Peyer's patch (tissue), 4 donors: Measurements from ENCODE around the gene SLC16A9. TPM values are rescaled to one million over a fixed set of nuclear protein-coding genes. Genes with fewer than 3 reads are reported as not detected.
A peak's percentile ranks its signal among the peaks of the same experiment; 100 is the strongest.

ENCODE experiments used
- DNase-seq, 3 donors: peaks; one replicate each; pipeline ENCODE4 v3.0.0-alpha.2; 2017 to 2019
- H3K27ac ChIP-seq, 4 donors: fragments of 200-600 bp; sonication (generic); one replicate each; pipeline ENCODE4 v1.5.1; 2016 to 2019
- H3K27me3 ChIP-seq, 2 donors: fragments of 200-600 bp; sonication (generic); one replicate each; pipeline ENCODE4 v1.5.1; 2019
- H3K36me3 ChIP-seq, 3 donors: fragments of 200-600 bp; sonication (generic); one replicate each; pipeline ENCODE4 v1.5.1; 2016 to 2019
- H3K4me1 ChIP-seq, 4 donors: fragments of 200-600 bp; sonication (generic); one replicate each; pipeline ENCODE4 v1.5.1; 2016 to 2019
- H3K4me3 ChIP-seq, 4 donors: fragments of 200-600 bp; sonication (generic); 1 replicate in 3 of 4; 2 replicates in 1 of 4; pipeline ENCODE4 v1.5.1; 2016 to 2019; ENCODE audit warnings: mild to moderate bottlenecking in 1 of 4
- H3K9me3 ChIP-seq, 4 donors: fragments of 200-600 bp; sonication (generic); one replicate each; pipeline ENCODE4 v1.5.1; 2016 to 2019; ENCODE audit warnings: mild to moderate bottlenecking in 1 of 4
- POLR2A ChIP-seq, 2 donors: fragments of 450-650 bp; IDR thresholded peaks; one replicate each; pipeline ENCODE4 v1.5.1; 2017; ENCODE audit warnings: antibody characterized with exemption in 2 of 2, mild to moderate bottlenecking in 2 of 2, moderate library complexity in 2 of 2
- total RNA-seq, 4 donors: library from RNA; depleted of rRNA; stranded (reverse); fragments of >200 nt; gene quantifications; one replicate each; pipeline ENCODE4 v1.1.0, GENCODE V29; 2016
- TF ChIP-seq, protein P1 (sequence below), 6 experiments: fragments of 450-650 bp in 4 of 6; fragments of 200-600 bp in 2 of 6; sonication (generic) in 1 of 6; IDR thresholded peaks; one replicate each; pipeline ENCODE4 v1.5.1; 2017 to 2019; ENCODE audit warnings: antibody characterized with exemption in 6 of 6, mild to moderate bottlenecking in 3 of 6, moderate library complexity in 1 of 6

Gene SLC16A9
- total RNA-seq, 4 donors from 2014 or later: 1.5 to 4.0 (median 2.3) TPM; not detected in 1

DNA sequence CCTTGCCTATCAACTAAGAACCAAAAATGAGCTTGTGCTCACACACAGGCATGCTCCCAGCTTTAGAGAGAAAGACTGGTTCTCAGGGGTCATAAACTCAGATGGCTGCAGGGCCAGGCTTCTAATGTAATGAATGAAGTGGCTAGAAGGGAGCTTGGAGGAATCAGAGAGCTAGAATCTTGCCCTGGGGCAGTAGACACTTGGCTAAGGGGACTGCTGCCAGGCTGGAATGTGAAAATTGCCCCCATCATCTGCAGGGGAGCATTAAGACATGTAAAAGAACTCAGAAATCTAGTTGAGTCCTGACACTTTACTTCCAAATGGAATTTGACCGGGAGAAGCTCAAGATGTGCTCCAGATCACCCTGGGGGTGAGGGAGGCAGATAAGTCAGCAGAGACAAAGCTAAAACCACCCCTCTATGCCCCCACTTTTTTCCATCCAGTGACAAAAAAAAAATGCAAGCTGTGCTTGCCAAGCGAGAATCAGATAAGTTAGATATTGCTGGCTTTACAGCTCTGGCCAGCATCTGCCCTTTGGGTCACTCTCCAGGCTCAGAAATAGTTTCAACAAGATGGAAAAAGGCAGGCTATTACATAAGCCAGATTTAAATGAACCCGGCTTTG lies 2.3 kb upstream of the SLC16A9 start:
- no peaks in the 10 kb centered on the region for H3K27me3 ChIP-seq
- H3K4me1 ChIP-seq: peaks cover 0 to 16% (median 0%) of the 10 kb centered on the region in 4 donors
- no peak for DNase-seq
- H3K36me3 ChIP-seq: no peaks in the 10 kb centered on the region
- H3K27ac ChIP-seq: no peak overlapping the region
- TF ChIP-seq POLR2A (IDR thresholded peaks at IDR 0.05): no peak
- TF ChIP-seq, protein P1, sequence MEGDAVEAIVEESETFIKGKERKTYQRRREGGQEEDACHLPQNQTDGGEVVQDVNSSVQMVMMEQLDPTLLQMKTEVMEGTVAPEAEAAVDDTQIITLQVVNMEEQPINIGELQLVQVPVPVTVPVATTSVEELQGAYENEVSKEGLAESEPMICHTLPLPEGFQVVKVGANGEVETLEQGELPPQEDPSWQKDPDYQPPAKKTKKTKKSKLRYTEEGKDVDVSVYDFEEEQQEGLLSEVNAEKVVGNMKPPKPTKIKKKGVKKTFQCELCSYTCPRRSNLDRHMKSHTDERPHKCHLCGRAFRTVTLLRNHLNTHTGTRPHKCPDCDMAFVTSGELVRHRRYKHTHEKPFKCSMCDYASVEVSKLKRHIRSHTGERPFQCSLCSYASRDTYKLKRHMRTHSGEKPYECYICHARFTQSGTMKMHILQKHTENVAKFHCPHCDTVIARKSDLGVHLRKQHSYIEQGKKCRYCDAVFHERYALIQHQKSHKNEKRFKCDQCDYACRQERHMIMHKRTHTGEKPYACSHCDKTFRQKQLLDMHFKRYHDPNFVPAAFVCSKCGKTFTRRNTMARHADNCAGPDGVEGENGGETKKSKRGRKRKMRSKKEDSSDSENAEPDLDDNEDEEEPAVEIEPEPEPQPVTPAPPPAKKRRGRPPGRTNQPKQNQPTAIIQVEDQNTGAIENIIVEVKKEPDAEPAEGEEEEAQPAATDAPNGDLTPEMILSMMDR (IDR thresholded peaks at IDR 0.05): no peak
- no peak overlapping the region for H3K4me3 ChIP-seq
- H3K9me3 ChIP-seq: no peaks in the 10 kb centered on the region

DNA sequence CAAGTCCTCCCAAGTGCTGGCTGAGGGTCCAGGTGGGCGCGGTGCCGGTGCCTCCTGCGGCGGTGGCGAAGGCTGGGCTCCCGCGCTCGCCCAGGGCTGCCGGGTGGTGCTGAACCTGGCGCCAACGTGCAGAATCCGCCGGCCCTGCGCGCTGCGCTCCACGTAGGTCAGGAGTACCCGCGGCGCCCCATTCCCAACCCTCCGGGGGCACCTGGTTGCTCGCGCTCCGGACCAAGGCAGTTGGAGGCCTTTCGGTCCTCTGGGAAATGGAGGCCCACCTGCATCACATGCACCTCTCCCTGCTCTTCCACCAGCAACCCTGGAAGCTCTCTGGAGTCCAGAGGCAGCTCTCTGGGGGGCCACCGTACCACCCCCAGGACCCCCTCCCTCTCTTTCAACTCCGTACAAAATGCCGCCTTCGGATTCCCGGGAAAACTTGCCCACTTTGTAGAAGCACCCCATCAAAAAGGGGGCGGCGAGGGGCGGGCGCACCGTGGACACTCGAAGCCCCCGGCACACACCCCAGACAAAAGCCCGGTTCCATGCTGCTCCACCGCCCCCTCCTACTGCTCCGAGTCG lies 745 bp downstream of the SLC16A9 start:
- no peaks in the 10 kb centered on the region for H3K36me3 ChIP-seq
- peak overlapping the region; percentile 41 to 72 (median 57) for H3K4me3 ChIP-seq
- TF ChIP-seq, protein P1 (IDR thresholded peaks at IDR 0.05): no peak
- TF ChIP-seq POLR2A (IDR thresholded peaks at IDR 0.05): no peak
- DNase-seq: peak in 1 of 3 donors; percentile 59
- peaks cover 0 to 16% (median 0%) of the 10 kb centered on the region in 4 donors for H3K4me1 ChIP-seq
- H3K27me3 ChIP-seq: no peaks in the 10 kb centered on the region
- peak overlapping the region in 2 of 4 donors; percentile 17 to 19 for H3K27ac ChIP-seq
- no peaks in the 10 kb centered on the region for H3K9me3 ChIP-seq

DNA sequence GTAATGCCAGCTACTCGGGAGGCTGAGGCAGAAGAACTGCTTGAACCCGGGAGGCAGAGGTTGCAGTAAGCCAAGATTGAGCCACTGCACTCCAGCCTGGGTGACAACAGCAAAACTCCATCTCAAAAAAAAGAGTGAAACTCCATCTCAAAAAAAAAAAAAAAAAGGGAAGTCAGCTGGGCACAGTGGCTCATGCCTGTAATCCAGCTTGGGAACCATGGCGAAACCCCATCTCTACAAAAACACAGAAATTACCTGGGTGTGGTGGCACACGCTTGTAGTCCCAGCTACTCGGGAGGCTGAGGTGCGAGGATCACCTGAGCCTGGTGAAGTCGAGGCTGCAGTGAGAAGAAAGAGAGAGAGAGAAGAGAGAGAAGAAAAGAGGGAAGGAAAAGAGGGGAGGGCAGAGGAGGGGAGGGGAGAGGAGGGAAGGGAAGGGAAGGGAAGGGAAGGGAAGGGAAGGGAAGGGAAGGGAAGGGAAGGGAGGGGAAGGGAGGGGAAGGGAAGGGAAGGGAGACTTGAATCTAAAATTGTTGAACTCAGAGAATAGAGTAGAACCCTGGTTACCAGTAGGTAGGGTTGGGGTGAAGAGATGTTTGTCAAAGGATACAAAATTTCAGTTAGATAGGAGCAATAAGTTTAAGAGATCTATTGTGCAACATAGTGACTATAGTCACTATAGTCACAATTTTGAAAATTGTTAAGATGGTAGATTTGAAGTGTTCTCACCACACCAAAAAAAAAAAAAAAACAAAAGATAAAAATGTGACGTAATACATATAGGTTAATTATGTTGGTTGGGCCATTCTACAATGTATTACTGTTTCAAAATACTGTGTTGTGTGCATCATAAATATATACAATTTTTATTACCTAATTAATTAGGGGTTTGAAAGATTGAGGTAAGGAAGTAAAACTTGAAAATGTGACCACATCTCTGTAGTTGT lies 2.5 kb downstream of the SLC16A9 start:
- TF ChIP-seq POLR2A (IDR thresholded peaks at IDR 0.05): no peak
- TF ChIP-seq, protein P1 (IDR thresholded peaks at IDR 0.05): no peak
- no peak for DNase-seq
- Histone ChIP-seq H3K9me3 (no peaks in the 10 kb centered on the region), H3K27me3 (no peaks in the 10 kb centered on the region), H3K4me3 (no peak overlapping the region), H3K4me1 (peaks cover 0 to 16% (median 0%) of the 10 kb centered on the region in 4 donors), H3K36me3 (no peaks in the 10 kb centered on the region), H3K27ac (no peak overlapping the region)

DNA sequence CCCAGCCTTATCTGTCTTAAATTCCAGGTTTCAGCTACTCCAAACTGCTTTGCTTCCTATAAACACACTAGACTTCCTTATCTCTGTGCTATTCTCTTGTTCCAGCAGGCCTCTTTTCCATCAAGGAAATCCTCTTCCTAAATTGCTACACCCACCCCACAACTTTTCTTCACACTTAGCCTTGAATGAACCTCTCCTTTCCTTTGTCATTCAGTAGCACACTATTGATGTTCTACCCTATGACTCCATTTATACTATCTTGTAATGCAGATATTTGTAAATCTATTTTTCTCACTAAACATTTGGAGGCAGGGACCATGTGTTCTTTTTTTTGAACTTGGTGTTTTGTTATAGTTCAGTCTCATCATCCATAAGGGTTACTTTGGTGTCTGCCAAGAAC lies 3.7 kb downstream of the SLC16A9 start:
- Histone ChIP-seq H3K27ac (no peak overlapping the region), H3K9me3 (no peaks in the 10 kb centered on the region), H3K4me1 (peaks cover 0 to 16% (median 0%) of the 10 kb centered on the region in 4 donors), H3K27me3 (no peaks in the 10 kb centered on the region), H3K36me3 (no peaks in the 10 kb centered on the region), H3K4me3 (no peak overlapping the region)
- TF ChIP-seq, protein P1 (IDR thresholded peaks at IDR 0.05): no peak
- DNase-seq: no peak

DNA sequence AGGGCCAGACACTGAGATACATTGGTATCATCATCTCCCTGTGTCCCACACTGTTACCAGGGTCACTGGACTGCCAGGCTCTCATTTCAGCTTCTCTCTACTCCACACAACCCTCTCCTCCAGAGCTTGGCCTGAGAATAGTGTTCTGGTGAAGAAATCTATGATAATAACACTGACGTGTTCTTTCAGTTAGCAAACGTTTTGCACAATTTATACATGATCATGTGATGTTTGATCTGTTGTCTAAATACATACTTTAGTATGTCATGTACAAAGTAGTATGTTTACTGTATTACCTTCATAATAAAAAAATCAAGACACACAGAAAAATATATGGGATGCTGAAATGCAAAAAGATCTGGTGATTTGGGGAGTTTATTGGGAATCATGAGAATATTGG lies 5.0 kb downstream of the SLC16A9 start:
- TF ChIP-seq, protein P1 (IDR thresholded peaks at IDR 0.05): no peak
- Histone ChIP-seq H3K9me3 (no peaks in the 10 kb centered on the region), H3K36me3 (no peaks in the 10 kb centered on the region), H3K27me3 (no peaks in the 10 kb centered on the region), H3K4me1 (peaks cover 0 to 9% (median 0%) of the 10 kb centered on the region in 4 donors), H3K4me3 (no peak overlapping the region), H3K27ac (no peak overlapping the region)
- no peak for DNase-seq
